ENCODE data around the gene KDM5A. TPM values are rescaled to one million over a fixed set of nuclear protein-coding genes. Genes with fewer than 3 reads are reported as not detected.

KDM5A gene
- total RNA-seq, 4 donors from 2014 or later = 18.1 to 43.5 (median 25.5) TPM

- no peaks in the 10 kb centered on the region for H3K27me3 ChIP-seq
- no peak overlapping the region for H3K27ac ChIP-seq
- in situ Hi-C loops (cut with MboI; ENCODE audit: low sequenced_read_pairs in 4 of 4) = no loop called here
These were observed 115.7 kb downstream of the KDM5A start for GRCh38 chr12:273382-273781.

GRCh38 chr12:272942-273341, 116.2 kb downstream of the KDM5A start:
- ATAC-seq (no peak), DNase-seq (no peak)
- no peak overlapping the region for H3K4me3 ChIP-seq
- H3K4me1 ChIP-seq = no peaks in the 10 kb centered on the region
- no peaks in the 10 kb centered on the region for H3K36me3 ChIP-seq
- no peak overlapping the region for H3K27ac ChIP-seq
- no peak for TF ChIP-seq POLR2A (IDR thresholded peaks at IDR 0.05)
- no peak for TF ChIP-seq CTCF (IDR thresholded peaks at IDR 0.05 in 4 of 5, conservative IDR thresholded peaks at IDR 0.05 in 1 of 5)
- intact Hi-C loops (cut with DNase I; ENCODE audit: low total_unique reads) = no loop called here
- no peaks in the 10 kb centered on the region for H3K9me3 ChIP-seq
- no peaks in the 10 kb centered on the region for H3K27me3 ChIP-seq
- in situ Hi-C loops (cut with MboI; ENCODE audit: low sequenced_read_pairs in 4 of 4) = no loop called here

More at GRCh38 chr12:273382-273781, 115.7 kb downstream of the KDM5A start:
- DNase-seq (no peak), ATAC-seq (no peak)
- no peaks in the 10 kb centered on the region for H3K36me3 ChIP-seq
- no peaks in the 10 kb centered on the region for H3K9me3 ChIP-seq
- no peaks in the 10 kb centered on the region for H3K4me1 ChIP-seq
- no peak overlapping the region for H3K4me3 ChIP-seq
- no peak for TF ChIP-seq CTCF (IDR thresholded peaks at IDR 0.05 in 4 of 5, conservative IDR thresholded peaks at IDR 0.05 in 1 of 5)
- no peak for TF ChIP-seq POLR2A (IDR thresholded peaks at IDR 0.05)
- intact Hi-C loops (cut with DNase I; ENCODE audit: low total_unique reads) = no loop called here

- Histone ChIP-seq H3K36me3 (no peaks in the 10 kb centered on the region), H3K9me3 (no peaks in the 10 kb centered on the region), H3K4me3 (no peak overlapping the region), H3K27ac (no peak overlapping the region), H3K4me1 (no peaks in the 10 kb centered on the region), H3K27me3 (no peaks in the 10 kb centered on the region)
- TF ChIP-seq CTCF (IDR thresholded peaks at IDR 0.05 in 4 of 5, conservative IDR thresholded peaks at IDR 0.05 in 1 of 5) = no peak
- in situ Hi-C loops (cut with MboI; ENCODE audit: low sequenced_read_pairs in 4 of 4) = no loop called here
- intact Hi-C loops (cut with DNase I; ENCODE audit: low total_unique reads) = no loop called here
- DNase-seq = no peak
- ATAC-seq = no peak
These were observed 118.0 kb downstream of the KDM5A start for GRCh38 chr12:271161-271560.

DNA sequence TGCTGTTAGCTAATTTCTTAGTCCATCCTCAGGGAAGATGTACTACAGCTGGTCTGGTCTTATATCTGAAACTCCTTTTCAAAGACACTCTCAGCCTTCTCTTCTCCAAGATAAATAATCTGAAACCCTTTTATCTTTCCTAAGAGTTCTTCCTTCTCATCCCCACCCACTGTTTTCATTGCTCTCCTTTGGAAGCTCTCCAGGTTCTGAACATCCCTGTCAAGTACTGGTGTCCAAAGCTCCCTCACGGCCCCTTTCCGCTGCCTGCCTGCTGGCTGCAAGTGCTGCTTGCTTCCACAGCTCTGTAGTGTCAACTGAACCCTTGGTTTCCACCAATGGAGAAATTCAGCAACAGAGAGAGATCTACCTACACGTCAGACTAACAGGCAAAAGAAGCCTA, 119.9 kb downstream of the KDM5A start:
- Histone ChIP-seq H3K27ac (no peak overlapping the region), H3K9me3 (no peaks in the 10 kb centered on the region), H3K4me3 (no peak overlapping the region), H3K4me1 (no peaks in the 10 kb centered on the region), H3K27me3 (no peaks in the 10 kb centered on the region), H3K36me3 (no peaks in the 10 kb centered on the region)
- intact Hi-C loops (cut with DNase I; ENCODE audit: low total_unique reads) (no loop called here), in situ Hi-C loops (cut with MboI; ENCODE audit: low sequenced_read_pairs in 4 of 4) (no loop called here)
- TF ChIP-seq POLR2A (IDR thresholded peaks at IDR 0.05) (no peak), CTCF (IDR thresholded peaks at IDR 0.05 in 4 of 5, conservative IDR thresholded peaks at IDR 0.05 in 1 of 5) (no peak)
- ATAC-seq (no peak), DNase-seq (no peak)

DNA sequence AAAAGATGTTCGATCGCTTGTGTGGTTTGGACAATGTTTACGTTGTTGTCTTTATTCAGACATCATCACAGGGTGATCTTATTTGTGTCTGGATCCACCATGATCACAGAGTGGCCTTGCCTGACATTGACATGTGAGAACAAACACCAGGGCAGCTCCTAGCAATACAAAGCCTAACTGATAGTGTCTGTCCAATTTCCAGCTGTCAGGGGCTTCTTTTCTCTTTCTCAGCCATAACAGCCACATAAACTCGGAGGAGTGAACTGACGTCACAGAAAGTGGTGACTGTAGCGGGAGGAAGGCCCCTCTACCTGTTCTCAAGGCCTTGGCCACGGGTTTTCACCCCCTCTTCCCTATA, 120.7 kb downstream of the KDM5A start:
- ATAC-seq (no peak), DNase-seq (no peak)
- Histone ChIP-seq H3K36me3 (no peaks in the 10 kb centered on the region), H3K4me1 (no peaks in the 10 kb centered on the region), H3K9me3 (no peaks in the 10 kb centered on the region), H3K27ac (no peak overlapping the region), H3K27me3 (no peaks in the 10 kb centered on the region), H3K4me3 (no peak overlapping the region)
- no peak for TF ChIP-seq CTCF (IDR thresholded peaks at IDR 0.05 in 4 of 5, conservative IDR thresholded peaks at IDR 0.05 in 1 of 5)
- TF ChIP-seq POLR2A (IDR thresholded peaks at IDR 0.05) = no peak
- in situ Hi-C loops (cut with MboI; ENCODE audit: low sequenced_read_pairs in 4 of 4) = no loop called here
- intact Hi-C loops (cut with DNase I; ENCODE audit: low total_unique reads) = no loop called here
